C4-2B (cell line): ENCODE data around the gene TTC28.

Experiments used
- CTCF ChIP-seq: fragments of 450-650 bp; conservative IDR thresholded peaks from 2 replicates; pipeline ENCODE4 v1.5.1; 2017; ENCODE audit warnings: mild to moderate bottlenecking
- ZFX ChIP-seq: fragments of 450-650 bp; IDR thresholded peaks from 2 replicates; pipeline ENCODE4 v1.6.1; 2017

GRCh38 chr22:28105413-28105812 is 574.2 kb downstream of the TTC28 start:
- TF ChIP-seq CTCF = no peak
- no peak for TF ChIP-seq ZFX
